Right renal cortex interstitium (tissue), 3 donors: ENCODE data around the gene KY. TPM values are rescaled to one million over a fixed set of nuclear protein-coding genes. Genes with fewer than 3 reads are reported as not detected.
"Not testable (repeated sequence)": the region's sequence is repeated elsewhere in the genome, so short reads cannot be mapped to it uniquely, and the experiment has no call there.

Source experiments
- DNase-seq, 3 donors: peaks; one replicate each; pipeline ENCODE4 v3.0.0-alpha.2; 2013; ENCODE audit warnings: low read depth in 3 of 3, low spot score in 2 of 3
- polyA plus RNA-seq, 3 donors: library from polyadenylated mRNA; unstranded; fragments of 120-200 nt; gene quantifications; one replicate each; pipeline ENCODE4 v1.2.1, GENCODE V29; 2013; ENCODE audit not compliant: insufficient read length in 3 of 3

Gene KY
- polyA plus RNA-seq, 3 donors = 1.2 to 1.5 (median 1.4) TPM

GRCh38 chr3:134606033-134607025 is 44.5 kb downstream of the KY start:
- no peak for DNase-seq

GRCh38 chr3:134605556-134605955 is 45.3 kb downstream of the KY start:
- DNase-seq = no peak

- no peak for DNase-seq
Measured at GRCh38 chr3:134603956-134604355, 46.9 kb downstream of the KY start.

GRCh38 chr3:134603480-134603879 is 47.3 kb downstream of the KY start:
- DNase-seq = no peak

GRCh38 chr3:134602440-134602814 is 48.4 kb downstream of the KY start:
- no peak for DNase-seq

DNA sequence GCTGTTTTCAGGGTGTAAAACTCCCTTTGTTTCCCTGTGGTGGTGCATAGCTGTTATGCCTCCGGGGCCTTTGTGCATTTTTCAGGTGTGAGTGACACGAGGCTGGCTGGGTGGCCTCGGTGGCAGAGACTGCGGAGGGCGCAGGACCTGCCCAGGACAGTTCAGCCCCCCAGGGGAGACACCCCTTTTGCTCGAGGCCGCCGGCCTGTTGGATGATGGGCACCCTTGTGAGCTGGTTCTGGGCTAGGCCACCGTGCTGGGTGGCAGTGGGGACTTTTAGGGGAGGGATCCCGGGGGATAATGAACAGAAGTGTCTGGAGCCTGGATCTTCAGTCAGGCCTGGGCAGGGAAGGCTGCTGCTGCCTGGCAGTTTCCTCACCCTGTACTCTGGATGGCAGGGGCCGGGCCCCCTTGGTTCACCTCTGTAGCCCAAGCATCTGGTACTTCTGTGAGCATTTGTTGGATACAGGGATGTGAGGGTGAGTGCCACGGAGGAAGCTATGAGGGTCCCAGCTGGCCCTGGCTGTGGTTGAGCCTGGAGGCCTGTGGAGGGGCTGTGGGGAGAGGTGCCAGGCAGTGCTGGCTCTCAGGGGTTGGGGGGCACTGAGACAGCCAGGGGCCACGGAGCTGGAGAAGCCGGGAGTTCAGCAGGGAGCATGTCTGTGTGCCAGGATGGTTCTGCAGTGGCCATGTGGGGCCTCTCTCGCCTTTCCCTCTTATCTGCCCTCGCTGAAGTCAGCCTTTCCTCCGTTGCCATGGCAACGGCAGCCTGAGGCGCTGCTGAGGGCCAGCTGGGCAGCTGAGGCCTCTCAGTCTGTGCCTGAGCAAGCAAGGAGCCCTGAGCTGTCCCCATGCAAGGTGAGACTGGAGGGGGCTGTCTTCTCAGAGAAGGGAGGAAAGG is 49.0 kb downstream of the KY start:
- DNase-seq = peak; percentile 40 to 61 (median 58)

DNA sequence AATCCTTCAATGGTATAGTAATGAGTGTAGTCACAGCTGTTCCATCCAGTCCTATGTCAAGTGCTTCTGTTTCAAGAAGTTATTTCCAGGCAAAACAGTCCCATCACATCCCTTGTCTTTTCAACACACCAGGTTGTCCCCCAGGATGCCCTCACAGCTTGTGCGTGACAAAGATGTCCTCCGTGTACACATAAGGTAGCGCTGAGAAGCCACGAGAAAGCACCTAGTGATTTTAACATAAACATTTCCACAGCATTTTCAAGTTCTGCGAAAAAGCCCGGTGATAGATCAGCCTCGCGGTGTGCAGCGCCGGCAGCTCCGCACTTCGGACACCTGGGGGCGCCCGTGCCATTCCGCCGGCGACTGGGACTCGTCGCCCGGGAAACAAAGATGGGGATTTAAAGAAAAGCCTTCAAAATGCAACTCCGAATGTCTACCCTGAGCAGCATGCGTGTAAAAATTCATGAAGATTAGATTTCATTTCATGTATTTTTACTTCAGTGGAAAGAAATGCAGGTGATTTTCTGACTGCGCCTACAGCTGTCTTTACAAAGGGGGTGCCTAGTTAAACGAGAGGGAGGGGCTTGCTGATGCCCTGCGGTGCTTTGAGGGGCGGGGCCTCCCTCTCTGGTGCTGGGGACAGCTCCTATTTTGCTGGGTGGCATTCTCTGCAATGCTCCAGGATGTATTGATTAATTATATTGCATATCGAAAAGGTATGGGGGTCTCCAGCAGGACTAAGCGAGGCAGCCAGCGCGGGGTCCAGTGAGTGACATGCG is 49.9 kb downstream of the KY start:
- peak in 2 of 3 donors; percentile 52 to 61 for DNase-seq

DNA sequence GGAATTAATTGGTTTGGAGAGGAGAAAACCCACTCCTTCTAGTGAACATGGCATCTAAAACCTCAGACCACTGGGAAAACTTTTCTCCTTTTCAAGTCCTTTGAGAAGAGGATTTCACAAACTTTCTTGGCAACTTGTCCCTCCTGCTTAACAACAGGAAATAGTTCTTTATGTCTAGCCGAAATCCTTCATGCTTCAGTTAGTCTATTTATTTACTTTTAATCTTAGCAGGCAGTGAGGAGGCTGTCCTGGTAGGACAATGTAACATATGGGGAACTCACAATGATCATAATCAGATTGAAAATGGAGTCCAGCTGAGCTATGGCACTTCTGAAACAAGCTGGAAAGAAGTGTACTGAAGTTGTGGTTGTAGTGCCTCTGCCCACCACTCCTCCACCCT is 50.6 kb downstream of the KY start:
- no peak for DNase-seq

DNA sequence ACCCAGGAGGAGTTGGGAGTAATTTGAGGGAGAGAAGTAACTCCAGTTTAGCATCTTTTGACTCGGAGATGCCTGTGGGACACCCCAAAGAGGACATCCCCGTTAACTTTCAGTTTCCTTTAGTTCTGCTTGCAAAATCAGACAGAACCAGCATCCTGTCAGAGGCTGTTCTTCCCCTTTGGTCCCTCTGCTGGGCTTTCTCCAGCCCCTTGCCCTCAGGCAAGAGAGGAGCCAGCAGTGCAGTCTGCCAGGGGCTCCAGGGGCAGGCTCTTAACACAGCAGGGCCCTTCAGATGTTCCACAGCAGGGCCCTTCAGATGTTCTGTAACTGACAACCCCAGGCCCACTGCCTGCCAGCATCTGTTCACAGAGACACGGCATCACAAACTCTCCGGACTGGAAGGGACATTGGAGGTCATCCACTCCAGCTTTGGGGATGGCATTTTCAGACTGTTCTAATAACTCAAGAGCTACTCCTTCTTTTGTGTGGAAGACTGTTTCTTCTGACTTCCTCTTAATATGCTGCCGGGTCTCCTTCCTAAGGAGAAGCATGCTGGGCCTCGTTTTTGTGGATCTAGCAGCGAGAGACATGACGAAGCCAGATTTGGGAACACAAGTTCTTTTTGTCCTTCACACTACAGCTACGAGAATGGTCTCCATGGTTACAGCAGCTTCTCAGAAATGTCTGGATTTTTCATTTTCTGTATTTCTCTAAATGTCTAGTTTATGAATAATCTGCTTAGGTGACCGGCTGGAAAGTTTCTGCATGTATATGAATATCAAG is 51.9 kb downstream of the KY start:
- no peak for DNase-seq

DNA sequence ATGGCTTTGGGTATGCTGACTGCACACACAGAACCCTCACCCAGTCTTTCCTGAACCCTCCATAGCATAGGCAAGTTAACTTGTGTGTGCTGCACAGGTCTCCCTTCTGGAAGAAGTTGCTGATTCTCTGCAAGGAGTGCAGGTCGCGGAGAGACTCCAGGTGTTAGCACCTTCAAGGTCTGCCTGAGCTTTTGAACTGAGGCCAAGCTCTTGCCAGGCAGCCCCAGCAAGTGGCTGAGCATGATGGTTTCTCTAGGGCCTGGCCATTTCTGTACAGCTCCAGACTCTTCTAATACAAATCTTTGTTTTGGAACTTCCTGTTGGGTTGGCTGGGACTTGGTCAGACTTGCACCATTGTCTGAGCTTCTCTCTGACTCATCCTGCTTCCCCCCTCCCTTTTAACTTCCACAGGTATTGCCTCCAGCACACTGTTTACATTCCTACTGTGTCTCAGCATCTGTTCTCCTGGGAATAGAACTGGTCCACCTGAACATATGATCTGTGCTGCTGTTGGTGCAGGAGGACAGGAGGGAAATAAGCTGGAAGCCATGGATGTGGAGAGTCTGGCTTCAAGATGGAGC is 53.3 kb downstream of the KY start:
- no peak for DNase-seq

- DNase-seq = not testable (repeated sequence)
Measured at GRCh38 chr3:134594986-134595385, 55.8 kb downstream of the KY start.

GRCh38 chr3:134594331-134594741 is 56.5 kb downstream of the KY start:
- DNase-seq = no peak

DNA sequence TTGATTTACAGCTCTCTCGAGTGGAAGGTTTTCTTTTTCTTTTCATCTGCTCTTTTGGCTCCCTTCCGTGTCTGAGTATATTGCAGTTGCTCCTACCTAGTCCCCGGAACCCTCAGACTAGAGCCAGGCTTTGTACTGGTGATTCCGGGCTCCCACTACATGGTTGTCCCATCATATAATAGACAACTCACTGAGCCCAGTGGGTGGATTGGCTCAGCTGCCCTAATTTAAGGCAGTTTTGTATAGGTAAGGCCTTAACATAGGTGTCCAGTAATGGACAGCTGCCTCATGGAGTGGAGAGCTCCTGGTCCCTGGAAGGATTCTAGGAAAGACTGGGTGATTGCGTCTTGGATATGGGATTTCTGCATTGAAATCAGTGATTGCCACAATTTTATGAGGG is 58.0 kb downstream of the KY start:
- DNase-seq = no peak

- no peak for DNase-seq
Measured at GRCh38 chr3:134590766-134591165, 60.1 kb downstream of the KY start.

GRCh38 chr3:134579141-134579665 is 71.6 kb downstream of the KY start:
- no peak for DNase-seq

DNA sequence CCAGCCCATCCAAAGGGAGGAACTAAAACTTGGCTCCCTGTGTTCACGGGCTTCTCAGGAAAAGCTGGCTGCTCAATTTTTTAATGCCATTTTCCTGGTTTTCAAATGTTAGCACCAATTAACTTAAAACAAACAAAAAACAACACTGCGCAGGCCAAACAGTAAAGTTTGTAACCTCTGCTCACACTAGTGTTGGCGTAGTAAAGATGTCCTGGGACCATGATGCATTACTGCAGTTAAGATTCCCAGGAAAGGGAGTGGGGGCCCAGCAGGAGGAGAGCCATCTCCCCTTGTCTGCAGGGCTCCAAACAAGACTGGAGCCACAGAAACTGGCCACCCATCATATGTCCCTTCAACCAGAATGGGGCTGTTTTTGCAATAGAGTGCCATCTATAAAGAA is 74.0 kb downstream of the KY start:
- DNase-seq = no peak

DNA sequence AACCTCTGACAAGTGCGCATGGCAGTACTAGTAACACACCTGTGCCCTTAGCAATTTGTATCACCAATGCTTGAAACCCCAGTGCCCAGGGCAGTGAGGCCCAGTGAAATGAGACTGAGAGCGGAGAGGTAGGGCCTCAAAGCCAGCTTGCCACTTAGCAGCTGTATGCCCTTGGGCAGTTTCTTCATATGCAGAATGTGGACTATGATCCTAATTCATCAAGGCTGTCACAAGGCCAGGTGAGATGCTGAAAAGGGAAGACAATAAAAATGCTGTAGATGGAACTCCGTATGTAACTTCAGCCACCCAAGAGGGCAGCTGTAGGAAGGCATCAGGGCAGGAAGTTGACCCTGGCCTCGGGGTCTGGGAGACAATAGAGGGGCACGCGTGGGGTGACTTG is 74.4 kb downstream of the KY start:
- no peak for DNase-seq

DNA sequence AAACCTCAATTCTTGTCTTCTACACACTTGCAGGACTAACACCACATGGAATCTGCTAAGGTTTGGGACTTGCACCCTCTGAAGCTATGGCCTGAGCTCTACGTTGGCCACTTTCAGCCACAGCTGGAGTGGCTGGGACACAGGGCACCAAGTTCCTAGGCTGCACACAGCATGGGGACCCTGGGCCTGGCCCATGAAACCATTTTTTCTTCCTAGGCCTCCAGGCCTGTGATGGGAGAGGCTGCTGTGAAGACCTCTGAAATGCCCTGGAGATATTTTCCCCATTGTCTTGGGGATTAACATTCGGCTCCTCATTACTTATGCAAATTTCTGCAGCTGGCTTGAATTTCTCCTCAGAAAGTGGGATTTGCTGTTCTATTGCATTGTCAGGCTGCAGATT is 80.9 kb downstream of the KY start:
- DNase-seq = not testable (repeated sequence)

DNA sequence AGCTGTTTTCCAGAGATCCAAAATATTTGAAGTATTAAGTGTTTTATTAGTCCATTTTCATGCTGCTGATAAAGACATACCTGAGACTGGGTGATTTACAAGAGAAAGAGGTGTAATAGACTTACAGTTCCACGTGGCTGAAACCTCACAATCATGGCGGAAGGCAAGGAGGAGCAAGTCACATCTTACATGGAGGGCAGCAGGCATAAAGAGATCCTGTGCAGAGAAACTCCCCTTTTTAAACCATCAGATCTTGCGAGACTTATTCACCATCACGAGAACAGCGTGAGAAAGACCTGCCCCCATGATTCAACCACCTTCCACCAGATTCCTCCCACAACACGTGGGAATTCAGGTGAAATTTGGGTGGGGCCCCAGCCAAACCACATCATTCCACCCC is 82.0 kb downstream of the KY start:
- no peak for DNase-seq
